ENCODE measurements around the gene RMRP.

DNA sequence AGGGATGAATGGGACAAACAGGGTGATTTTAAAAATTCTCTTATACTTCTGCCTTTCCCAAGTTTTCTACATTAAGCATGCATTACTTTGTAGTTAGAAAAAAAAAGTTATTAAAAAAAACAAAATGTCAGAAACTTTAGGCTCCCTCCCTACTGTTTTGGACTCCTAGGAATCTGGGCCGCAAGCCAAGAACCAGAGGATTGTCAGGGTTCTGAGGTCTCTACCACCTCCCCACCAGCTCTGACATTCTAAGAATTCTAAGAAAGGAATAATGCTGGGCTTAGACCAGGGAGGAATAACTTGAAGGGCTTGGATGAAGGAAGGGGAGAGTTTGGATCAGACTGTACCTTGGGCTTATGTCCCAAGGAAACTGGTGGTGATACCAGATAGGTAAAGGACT, 8.2 kb upstream of the RMRP start:
- TF ChIP-seq, protein P1, sequence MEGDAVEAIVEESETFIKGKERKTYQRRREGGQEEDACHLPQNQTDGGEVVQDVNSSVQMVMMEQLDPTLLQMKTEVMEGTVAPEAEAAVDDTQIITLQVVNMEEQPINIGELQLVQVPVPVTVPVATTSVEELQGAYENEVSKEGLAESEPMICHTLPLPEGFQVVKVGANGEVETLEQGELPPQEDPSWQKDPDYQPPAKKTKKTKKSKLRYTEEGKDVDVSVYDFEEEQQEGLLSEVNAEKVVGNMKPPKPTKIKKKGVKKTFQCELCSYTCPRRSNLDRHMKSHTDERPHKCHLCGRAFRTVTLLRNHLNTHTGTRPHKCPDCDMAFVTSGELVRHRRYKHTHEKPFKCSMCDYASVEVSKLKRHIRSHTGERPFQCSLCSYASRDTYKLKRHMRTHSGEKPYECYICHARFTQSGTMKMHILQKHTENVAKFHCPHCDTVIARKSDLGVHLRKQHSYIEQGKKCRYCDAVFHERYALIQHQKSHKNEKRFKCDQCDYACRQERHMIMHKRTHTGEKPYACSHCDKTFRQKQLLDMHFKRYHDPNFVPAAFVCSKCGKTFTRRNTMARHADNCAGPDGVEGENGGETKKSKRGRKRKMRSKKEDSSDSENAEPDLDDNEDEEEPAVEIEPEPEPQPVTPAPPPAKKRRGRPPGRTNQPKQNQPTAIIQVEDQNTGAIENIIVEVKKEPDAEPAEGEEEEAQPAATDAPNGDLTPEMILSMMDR (IDR thresholded peaks at IDR 0.05; ENCODE audit: low read length): no peak
- TF ChIP-seq EZH2 (optimal IDR thresholded peaks at IDR 0.05; ENCODE audit: low read depth, low read length): no peak
- no peak for TF ChIP-seq EZH2phosphoT487 (IDR thresholded peaks at IDR 0.05; ENCODE audit: low read length)
